ENCODE results near the gene FNIP2. TPM values are rescaled to one million over a fixed set of nuclear protein-coding genes. Genes with fewer than 3 reads are reported as not detected.
"Not testable (repeated sequence)": the region's sequence is repeated elsewhere in the genome, so short reads cannot be mapped to it uniquely, and the experiment has no call there.

The FNIP2 gene
- total and polyA plus RNA-seq, 12 donors: 8.5 to 89.7 (median 47.0) TPM

DNA sequence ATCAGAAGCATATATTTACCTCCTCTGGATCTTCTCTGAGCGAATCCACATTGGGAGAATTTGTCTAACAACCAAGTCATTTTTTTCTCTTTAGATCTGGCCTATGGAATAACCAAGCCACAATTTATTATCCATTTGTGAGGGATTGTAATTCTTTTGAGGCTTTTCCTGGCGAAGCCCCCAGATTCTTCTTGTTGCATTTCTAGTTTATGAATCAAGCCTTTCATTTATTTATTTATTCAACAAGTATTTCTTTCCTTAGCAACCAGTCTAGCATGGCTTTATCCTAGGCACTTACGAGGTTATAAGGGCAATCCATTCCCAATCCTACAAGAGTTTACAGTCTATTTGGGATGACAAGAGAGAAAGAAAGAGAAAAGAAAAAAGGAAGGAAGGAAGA, 18.4 kb upstream of the FNIP2 start:
- DNase-seq (no peak), ATAC-seq (no peak)
- TF ChIP-seq, protein P1, sequence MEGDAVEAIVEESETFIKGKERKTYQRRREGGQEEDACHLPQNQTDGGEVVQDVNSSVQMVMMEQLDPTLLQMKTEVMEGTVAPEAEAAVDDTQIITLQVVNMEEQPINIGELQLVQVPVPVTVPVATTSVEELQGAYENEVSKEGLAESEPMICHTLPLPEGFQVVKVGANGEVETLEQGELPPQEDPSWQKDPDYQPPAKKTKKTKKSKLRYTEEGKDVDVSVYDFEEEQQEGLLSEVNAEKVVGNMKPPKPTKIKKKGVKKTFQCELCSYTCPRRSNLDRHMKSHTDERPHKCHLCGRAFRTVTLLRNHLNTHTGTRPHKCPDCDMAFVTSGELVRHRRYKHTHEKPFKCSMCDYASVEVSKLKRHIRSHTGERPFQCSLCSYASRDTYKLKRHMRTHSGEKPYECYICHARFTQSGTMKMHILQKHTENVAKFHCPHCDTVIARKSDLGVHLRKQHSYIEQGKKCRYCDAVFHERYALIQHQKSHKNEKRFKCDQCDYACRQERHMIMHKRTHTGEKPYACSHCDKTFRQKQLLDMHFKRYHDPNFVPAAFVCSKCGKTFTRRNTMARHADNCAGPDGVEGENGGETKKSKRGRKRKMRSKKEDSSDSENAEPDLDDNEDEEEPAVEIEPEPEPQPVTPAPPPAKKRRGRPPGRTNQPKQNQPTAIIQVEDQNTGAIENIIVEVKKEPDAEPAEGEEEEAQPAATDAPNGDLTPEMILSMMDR (IDR thresholded peaks at IDR 0.05): no peak
- Histone ChIP-seq H3K27ac (no peak overlapping the region), H3K9me3 (no peaks in the 10 kb centered on the region), H3K4me3 (no peak overlapping the region), H3K27me3 (no peaks in the 10 kb centered on the region), H3K36me3 (no peaks in the 10 kb centered on the region), H3K4me1 (no peaks in the 10 kb centered on the region)
- WGBS, 2 donors: 83 to 85% methylated on average over 3 of the region's 3 CpGs
- intact Hi-C loops (cut with DNase I): no loop called here

DNA sequence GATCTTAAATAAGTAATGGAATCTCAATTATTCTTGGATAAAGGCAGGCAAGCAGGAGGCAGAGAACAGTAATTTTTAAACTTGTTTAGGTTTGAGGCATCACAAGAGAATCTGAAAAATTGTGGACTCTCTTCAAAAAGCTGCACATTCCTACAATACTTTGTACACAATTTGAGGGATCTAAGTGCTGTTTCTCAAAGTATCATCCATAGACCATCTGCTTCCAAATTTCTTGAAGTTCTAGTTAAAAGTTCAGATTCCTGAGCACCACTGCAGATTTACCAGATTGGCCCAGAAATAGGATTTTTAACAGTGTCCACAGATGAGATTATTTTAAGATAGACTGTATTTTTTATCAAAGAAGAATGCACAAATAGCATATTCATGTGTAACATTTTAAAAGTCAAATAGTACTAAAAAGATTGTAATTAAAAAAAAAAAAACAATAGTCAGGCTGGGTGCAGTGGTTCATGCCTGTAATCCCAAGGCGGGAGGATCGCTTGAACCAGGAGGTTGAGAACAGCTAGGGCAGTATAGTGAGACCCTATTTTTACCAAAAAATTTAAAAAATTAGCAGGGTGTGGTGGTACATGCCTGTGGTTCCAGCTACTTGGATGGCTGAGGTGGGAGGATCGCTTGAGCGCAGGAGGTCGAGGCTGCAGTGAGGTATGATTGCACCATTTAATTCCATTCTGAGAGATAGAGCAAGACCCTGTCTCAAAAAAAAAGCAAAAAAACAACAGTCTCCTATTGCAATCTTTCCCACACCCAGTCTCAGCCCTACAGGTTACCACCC, 14.2 kb upstream of the FNIP2 start:
- DNase-seq (no peak), ATAC-seq (no peak)
- Histone ChIP-seq H3K4me3 (no peak overlapping the region), H3K27ac (no peak overlapping the region), H3K36me3 (no peaks in the 10 kb centered on the region), H3K4me1 (no peaks in the 10 kb centered on the region), H3K9me3 (peaks cover 0 to 13% (median 0%) of the 10 kb centered on the region in 11 donors), H3K27me3 (no peaks in the 10 kb centered on the region)
- TF ChIP-seq, protein P1 (IDR thresholded peaks at IDR 0.05): no peak
- WGBS, 2 donors: 98% methylated on average over 5 of the region's 5 CpGs
- intact Hi-C loops (cut with DNase I): no loop called here

DNA sequence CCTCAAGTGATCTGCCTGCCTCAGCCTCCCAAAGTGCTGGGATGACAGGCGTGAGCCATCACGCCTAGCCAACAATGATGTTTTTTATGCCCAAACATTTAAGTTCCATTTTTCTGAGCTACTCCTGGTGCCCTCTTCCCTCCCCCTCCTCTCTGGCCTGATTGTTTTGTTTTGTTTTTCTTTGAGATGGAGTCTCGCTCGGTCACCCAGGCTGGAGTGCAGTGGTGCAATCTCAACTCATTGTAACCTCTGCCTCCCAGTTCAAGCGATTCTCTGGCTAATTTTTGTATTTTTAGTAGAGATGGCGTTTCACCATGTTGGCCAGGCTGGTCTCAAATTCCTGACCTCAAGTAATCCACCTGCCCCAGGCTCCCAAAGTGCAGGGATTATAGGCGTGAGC, 13.0 kb upstream of the FNIP2 start:
- H3K9me3 ChIP-seq: peaks cover 0 to 13% (median 0%) of the 10 kb centered on the region in 11 donors
- H3K27ac ChIP-seq; DNase-seq; H3K4me1 ChIP-seq; H3K27me3 ChIP-seq; H3K36me3 ChIP-seq; H3K4me3 ChIP-seq; ATAC-seq; intact Hi-C loops (cut with DNase I): not testable (repeated sequence)
- 95% methylated on average over 7 of the region's 7 CpGs for WGBS, 2 donors

DNA sequence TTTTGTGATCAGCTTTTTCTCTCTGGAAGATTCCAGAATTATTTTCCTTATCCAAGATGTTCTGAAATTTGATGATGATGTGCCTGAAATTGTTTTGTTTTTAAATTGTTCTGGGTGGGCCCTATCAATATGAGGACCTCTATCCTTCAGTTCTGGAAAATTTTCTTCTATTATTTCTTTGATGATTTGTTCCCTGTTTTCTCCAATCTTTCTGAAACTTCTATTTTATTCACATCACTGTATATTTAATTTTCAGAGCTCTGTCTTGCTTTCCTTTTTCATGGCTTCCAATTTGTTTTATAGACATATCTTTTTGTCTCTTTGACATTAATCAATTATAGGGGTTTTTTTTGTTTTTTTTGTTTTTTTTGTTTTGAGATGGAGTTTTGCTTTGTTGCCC, 12.2 kb upstream of the FNIP2 start:
- peaks cover 0 to 13% (median 0%) of the 10 kb centered on the region in 11 donors for H3K9me3 ChIP-seq
- intact Hi-C loops (cut with DNase I): no loop called here
- no peak overlapping the region for H3K4me3 ChIP-seq
- H3K4me1 ChIP-seq: no peaks in the 10 kb centered on the region
- H3K36me3 ChIP-seq: no peaks in the 10 kb centered on the region
- ATAC-seq (no peak), DNase-seq (no peak)
- no peak overlapping the region for H3K27ac ChIP-seq
- TF ChIP-seq, protein P1 (IDR thresholded peaks at IDR 0.05): no peak
- no peaks in the 10 kb centered on the region for H3K27me3 ChIP-seq

DNA sequence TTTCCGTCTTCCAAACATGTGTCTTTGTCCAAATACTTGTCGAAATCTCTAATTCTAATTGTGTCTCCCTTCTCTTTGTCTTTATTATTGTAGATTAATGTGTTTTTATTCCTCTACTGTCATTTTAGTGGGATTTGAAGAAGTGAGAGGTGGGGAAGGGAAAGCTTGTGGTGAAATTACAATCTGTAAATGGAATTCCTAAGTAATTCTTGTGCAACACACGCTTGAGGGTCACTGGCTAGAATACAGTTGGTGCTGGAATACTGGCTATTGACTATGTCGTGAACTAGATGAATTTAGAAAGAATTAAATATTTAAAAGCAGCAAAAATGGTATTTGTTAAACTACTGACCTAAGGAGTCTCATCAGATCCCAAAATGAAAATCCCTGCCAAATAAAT, 10.7 kb upstream of the FNIP2 start:
- H3K9me3 ChIP-seq: peaks cover 0 to 13% (median 0%) of the 10 kb centered on the region in 11 donors
- no peak overlapping the region for H3K4me3 ChIP-seq
- no peak for ATAC-seq
- no peaks in the 10 kb centered on the region for H3K4me1 ChIP-seq
- intact Hi-C loops (cut with DNase I): no loop called here
- TF ChIP-seq, protein P1 (IDR thresholded peaks at IDR 0.05): no peak
- no peaks in the 10 kb centered on the region for H3K36me3 ChIP-seq
- 86 to 94% methylated on average over 4 of the region's 4 CpGs for WGBS, 2 donors
- no peaks in the 10 kb centered on the region for H3K27me3 ChIP-seq
- no peak for DNase-seq
- H3K27ac ChIP-seq: no peak overlapping the region

Measured in heart right ventricle (tissue), 16 donors.